Endothelial cell of umbilical vein (primary cell): ENCODE data around the gene H3-3A. TPM values are rescaled to one million over a fixed set of nuclear protein-coding genes. Genes with fewer than 3 reads are reported as not detected.

Experiments used
- BruUV-seq: library from RNA; stranded (reverse); fragments of 400-500 nt; replicated peaks from 2 replicates; lab custom pipeline; 2021; lab: Mats Ljungman, UMichigan
- CTCF ChIA-PET: fragments of 300-600, 350-600 bp; sonication (Branson Sonifier 250); formaldehyde crosslinking; loops from one replicate; lab custom pipeline; 2021; ENCODE audit warnings: antibody characterized with exemption, inconsistent platforms; lab: Charles Lee
- POLR2A ChIA-PET: fragments of 300-600, 350-600 bp; sonication (Branson Sonifier 250); formaldehyde crosslinking; loops from one replicate; lab custom pipeline; 2021; ENCODE audit warnings: antibody characterized with exemption, inconsistent platforms; lab: Charles Lee
- DNase-seq: peaks from one replicate; pipeline ENCODE4 v3.0.0-alpha.2; 2011; ENCODE audit warnings: low read depth, low spot score
- FAIRE-seq: peaks from 2 replicates; lab custom pipeline; 2011; peaks lifted over from hg19 to GRCh38; lab: Jason Lieb, UNC
- H2AFZ ChIP-seq: 2 replicates; pipeline ENCODE4 v1.6.0; 2012; ENCODE audit warnings: low read depth, low read length, control low read depth, inconsistent platforms
- H3K27ac ChIP-seq: 2 replicates; pipeline ENCODE4 v1.5.1; 2011; ENCODE audit warnings: low read depth, mild to moderate bottlenecking, control low read depth, low read length, moderate library complexity; ENCODE audit not compliant: insufficient read depth
- H3K27me3 ChIP-seq, 2 experiments: 2 replicates each; pipeline versions ENCODE4 v1.6.0 to v1.6.1; 2011; ENCODE audit warnings: low read length in 2 of 2, mixed read lengths in 1 of 2; ENCODE audit not compliant: control insufficient read depth in 2 of 2, insufficient read depth in 2 of 2
- H3K36me3 ChIP-seq, 2 experiments: 2 replicates in 1 of 2; 3 replicates in 1 of 2; pipeline ENCODE4 v1.5.1; 2011; ENCODE audit warnings: low read length in 2 of 2, mild to moderate bottlenecking in 1 of 2, moderate library complexity in 1 of 2; ENCODE audit not compliant: control insufficient read depth in 2 of 2, insufficient read depth in 2 of 2; ENCODE audit errors: extremely low read depth in 1 of 2
- H3K4me1 ChIP-seq: 3 replicates; pipeline ENCODE4 v1.5.1; 2011; ENCODE audit warnings: mild to moderate bottlenecking, low read length; ENCODE audit not compliant: control insufficient read depth, insufficient read depth; ENCODE audit errors: extremely low read depth
- H3K4me2 ChIP-seq: 2 replicates; pipeline ENCODE4 v1.6.1; 2011; ENCODE audit warnings: low read length, control low read depth, mixed read lengths; ENCODE audit not compliant: insufficient read depth
- H3K4me3 ChIP-seq, 3 experiments: fragments of 200-600 bp in 1 of 3; sonication (generic), shearing (Covaris generic) in 1 of 3; replicated peaks in 1 of 3; 2 replicates each; pipeline ENCODE4 v1.5.1; 2011 to 2016; ENCODE audit warnings: control low read depth in 3 of 3, low read length in 3 of 3, mild to moderate bottlenecking in 2 of 3, inconsistent platforms in 1 of 3, low read depth in 1 of 3, moderate library complexity in 1 of 3; ENCODE audit not compliant: insufficient read depth in 1 of 3
- H3K79me2 ChIP-seq: 2 replicates; pipeline ENCODE4 v1.6.0; 2012; ENCODE audit warnings: low read length, inconsistent platforms; ENCODE audit not compliant: control insufficient read depth, insufficient read depth
- H3K9ac ChIP-seq: replicated peaks from 2 replicates; pipeline ENCODE3; 2011; ENCODE audit warnings: low read length, control low read depth; ENCODE audit not compliant: insufficient read depth; ENCODE audit errors: extremely low read depth
- H3K9me1 ChIP-seq: replicated peaks from 3 replicates; pipeline ENCODE4 v1.6.0; 2011; ENCODE audit warnings: mild to moderate bottlenecking, low read length; ENCODE audit not compliant: control insufficient read depth, insufficient read depth; ENCODE audit errors: extremely low read depth
- H3K9me3 ChIP-seq: replicated peaks from 2 replicates; pipeline ENCODE4 v1.5.1; 2012; ENCODE audit warnings: low read length, inconsistent platforms; ENCODE audit not compliant: control insufficient read depth, insufficient read depth
- H4K20me1 ChIP-seq: replicated peaks from 2 replicates; pipeline ENCODE3; 2011; ENCODE audit warnings: mild to moderate bottlenecking, low read length; ENCODE audit not compliant: control insufficient read depth, insufficient read depth; ENCODE audit errors: extremely low read depth
- CTCF ChIP-seq, 2 donors: IDR thresholded peaks; 1 replicate in 1 of 2; 2 replicates in 1 of 2; pipeline ENCODE4 v1.5.1; 2011; ENCODE audit warnings: low read length in 2 of 2, mild to moderate bottlenecking in 2 of 2, moderate library complexity in 2 of 2, control low read depth in 1 of 2, inconsistent platforms in 1 of 2, low read depth in 1 of 2; ENCODE audit not compliant: insufficient read depth in 1 of 2; ENCODE audit errors: extremely low read depth in 1 of 2
- EZH2 ChIP-seq: IDR thresholded peaks from 2 replicates; pipeline ENCODE4 v1.6.1; 2012; ENCODE audit warnings: borderline replicate concordance, low read depth, mild to moderate bottlenecking, moderate library complexity, low read length, inconsistent platforms; ENCODE audit not compliant: severe bottlenecking
- FOS ChIP-seq: IDR thresholded peaks from 2 replicates; pipeline ENCODE4 v1.6.1; 2011; ENCODE audit warnings: mild to moderate bottlenecking, low read length, moderate library complexity, borderline replicate concordance; ENCODE audit not compliant: insufficient read depth
- GATA2 ChIP-seq: IDR thresholded peaks from 2 replicates; pipeline ENCODE4 v1.7.0; 2011; ENCODE audit warnings: low read depth, mild to moderate bottlenecking, moderate library complexity, mixed read lengths, low read length; ENCODE audit not compliant: insufficient read length, insufficient read depth
- JUN ChIP-seq: IDR thresholded peaks from 2 replicates; pipeline ENCODE4 v1.6.1; 2011; ENCODE audit warnings: borderline replicate concordance, low read depth; ENCODE audit not compliant: insufficient read length, insufficient read depth
- MAX ChIP-seq: IDR thresholded peaks from 2 replicates; pipeline ENCODE4 v1.6.1; 2011; ENCODE audit not compliant: insufficient read depth, insufficient read length
- MYC ChIP-seq: IDR thresholded peaks from one replicate; pipeline ENCODE4 v1.6.1; 2011; ENCODE audit warnings: mild to moderate bottlenecking, low read depth, low read length
- POLR2A ChIP-seq: IDR thresholded peaks from 2 replicates; pipeline ENCODE4 v1.6.1; 2012; ENCODE audit warnings: low read depth, mild to moderate bottlenecking, control low read depth, low read length
- POLR2AphosphoS5 ChIP-seq: IDR thresholded peaks from 2 replicates; pipeline ENCODE4 v1.6.1; 2012; ENCODE audit warnings: low read depth, mild to moderate bottlenecking, control low read depth, low read length, moderate library complexity; ENCODE audit not compliant: insufficient read depth
- dilution Hi-C: fragments of 300-500 bp; cut with MboI; formaldehyde crosslinking; loops from one replicate; pipeline ENCODE4 v1.15.0; 2019; ENCODE audit warnings: low sequenced_read_pairs; ENCODE audit not compliant: extremely low pct_ligation_motif_present
- intact Hi-C: fragments of 100-400 bp; cut with micrococcal nuclease; formaldehyde crosslinking; loops from one replicate; pipeline ENCODE4 v1.10.0; 2022
- polyA plus RNA-seq, 4 experiments: library from polyadenylated mRNA; depleted of rRNA in 3 of 4; stranded (reverse) in 3 of 4; unstranded in 1 of 4; fragments of >200 nt; gene quantifications; 2 replicates each; pipeline versions ENCODE4 v1.2.1 to v1.2.3, GENCODE V29; 2011 to 2012; ENCODE audit warnings: missing spikeins in 1 of 4
- total RNA-seq: library from RNA; stranded (reverse); gene quantifications from 2 replicates; pipeline ENCODE4 v1.2.3, GENCODE V29; 2021

Gene H3-3A
- total and polyA plus RNA-seq, 2 donors (not counting 3 experiments of a cell fraction or from before 2014, with no cell fraction given), result 426 to 477 TPM

- Histone ChIP-seq H3K4me1 (peaks cover 5% of the 10 kb centered on the region), H3K36me3 (peaks cover 2 to 3% of the 10 kb centered on the region in 2 experiments), H3K27me3 (no peaks in the 10 kb centered on the region), H3K9me1 (no peaks in the 10 kb centered on the region), H3K4me2 (no peak overlapping the region), H4K20me1 (no peaks in the 10 kb centered on the region), H3K9me3 (no peaks in the 10 kb centered on the region), H3K27ac (no peak overlapping the region), H3K79me2 (no peaks in the 10 kb centered on the region), H3K4me3 (no peak overlapping the region), H3K9ac (no peak overlapping the region), H2AFZ (no peak overlapping the region)
- CTCF ChIA-PET, result interaction anchor here (1.2 to 7.0 kb wide), 3 partner anchors 13 to 91 kb away, joined by 4 to 80 read pairs (median 5); no protein-coding TSS in a partner anchor
- TF ChIP-seq JUN (no peak), EZH2 (no peak), MAX (no peak)
- no TSS peak for BruUV-seq
- intact Hi-C loops (no loop called here), dilution Hi-C loops (no loop called here)
- POLR2A ChIA-PET, result interaction anchor here (0.6 to 1.2 kb wide), 2 partner anchors 15 to 16 kb away, joined by 5 to 9 read pairs; partner anchors contain the start of gene H3-3A
- FAIRE-seq, result no peak
- no peak for DNase-seq
Observed at GRCh38 chr1:226078374-226078773, 15.9 kb downstream of the H3-3A start.

GRCh38 chr1:226082587-226082917, 20.0 kb downstream of the H3-3A start:
- no peak for DNase-seq
- no peak for TF ChIP-seq GATA2
- TF ChIP-seq MYC, result no peak
- TF ChIP-seq JUN, result no peak
- TF ChIP-seq EZH2, result no peak
- TF ChIP-seq FOS, result no peak
- TF ChIP-seq POLR2A, result no peak
- no peak for TF ChIP-seq MAX
- TF ChIP-seq POLR2AphosphoS5, result no peak
- no peak for TF ChIP-seq CTCF (IDR thresholded peaks at IDR 0.05; ENCODE audit: extremely low read depth in 1 of 2, insufficient read depth in 1 of 2, low read depth in 1 of 2, low read length in 2 of 2)

More at GRCh38 chr1:226082587-226082917, 20.0 kb downstream of the H3-3A start:
- Histone ChIP-seq H3K36me3 (no peaks in the 10 kb centered on the region), H3K27ac (peak overlapping the region; percentile 20), H3K4me1 (peaks cover 5% of the 10 kb centered on the region), H3K79me2 (no peaks in the 10 kb centered on the region), H2AFZ (peak overlapping the region; percentile 85), H3K9me1 (no peaks in the 10 kb centered on the region), H3K9me3 (no peaks in the 10 kb centered on the region), H4K20me1 (no peaks in the 10 kb centered on the region), H3K4me2 (peak overlapping the region; percentile 92), H3K9ac (peak overlapping the region; percentile 55), H3K4me3 (peak overlapping the region in 2 of 3 experiments; percentile 58 to 69), H3K27me3 (no peaks in the 10 kb centered on the region)
- POLR2A ChIA-PET, result interaction anchor here (2.3 kb wide), 1 partner anchor 20 kb away, joined by 9 read pairs; the partner anchor contains the start of gene H3-3A
- intact Hi-C loops (loop anchor here (2.0 kb wide), 1 partner anchor 20 kb away; the partner anchor contains the start of gene H3-3A), dilution Hi-C loops (no loop called here)
- CTCF ChIA-PET, result interaction anchor here (1.3 to 2.5 kb wide), 12 partner anchors 8 to 114 kb away, joined by 3 to 40 read pairs (median 6); no protein-coding TSS in a partner anchor
- no peak for FAIRE-seq
- no TSS peak for BruUV-seq
